H9 (cell line): ENCODE measurements around the gene CREB5. TPM values are rescaled to one million over a fixed set of nuclear protein-coding genes. Genes with fewer than 3 reads are reported as not detected.

ENCODE experiments used
- DNase-seq: peaks from one replicate; pipeline ENCODE4 v3.0.0-alpha.2; 2017
- H2AFZ ChIP-seq: one replicate; pipeline ENCODE4 v1.6.1; 2013; ENCODE audit warnings: mild to moderate bottlenecking, low read length, control low read depth, moderate library complexity
- H2AK5ac ChIP-seq: 2 replicates; pipeline ENCODE4 v1.6.1; 2013; ENCODE audit warnings: low read length, control low read depth, mixed read lengths; ENCODE audit not compliant: insufficient read length
- H2BK120ac ChIP-seq: one replicate; pipeline ENCODE4 v1.6.1; 2013; ENCODE audit warnings: low read depth, mild to moderate bottlenecking, low read length, control low read depth, inconsistent platforms; ENCODE audit not compliant: poor library complexity, severe bottlenecking
- H2BK12ac ChIP-seq: 2 replicates; pipeline ENCODE4 v1.6.1; 2013; ENCODE audit warnings: low read length, control low read depth, mixed read lengths, low read depth; ENCODE audit not compliant: insufficient read length
- H2BK15ac ChIP-seq: 2 replicates; pipeline ENCODE4 v1.6.1; 2013; ENCODE audit warnings: low read depth, low read length, control low read depth
- H2BK20ac ChIP-seq: one replicate; pipeline ENCODE4 v1.6.1; 2013; ENCODE audit warnings: low read depth, mild to moderate bottlenecking, low read length, control low read depth, inconsistent platforms; ENCODE audit not compliant: poor library complexity, severe bottlenecking
- H2BK5ac ChIP-seq: 2 replicates; pipeline ENCODE4 v1.6.1; 2013; ENCODE audit warnings: low read length, control low read depth, mixed read lengths; ENCODE audit not compliant: insufficient read length
- H3K14ac ChIP-seq: 2 replicates; pipeline ENCODE4 v1.6.1; 2013; ENCODE audit warnings: low read length, control low read depth; ENCODE audit not compliant: insufficient read depth
- H3K18ac ChIP-seq: 2 replicates; pipeline ENCODE4 v1.6.1; 2013; ENCODE audit warnings: low read depth, mild to moderate bottlenecking, mixed read lengths, low read length, control low read depth; ENCODE audit not compliant: insufficient read length
- H3K23ac ChIP-seq: 2 replicates; pipeline ENCODE4 v1.6.1; 2013; ENCODE audit warnings: low read length, control low read depth, mixed read lengths, low read depth; ENCODE audit not compliant: insufficient read length
- H3K23me2 ChIP-seq: 2 replicates; pipeline ENCODE4 v1.6.1; 2013; ENCODE audit warnings: low read depth, mild to moderate bottlenecking, mixed read lengths, low read length, control low read depth; ENCODE audit not compliant: insufficient read length, poor library complexity, severe bottlenecking
- H3K27ac ChIP-seq: 2 replicates; pipeline ENCODE4 v1.5.1; 2013; ENCODE audit warnings: low read length, control low read depth, mixed read lengths, low read depth; ENCODE audit not compliant: insufficient read length
- H3K27me3 ChIP-seq: 2 replicates; pipeline ENCODE4 v1.6.1; 2013; ENCODE audit warnings: low read length, control low read depth, inconsistent platforms; ENCODE audit not compliant: insufficient read depth
- H3K4ac ChIP-seq: 2 replicates; pipeline ENCODE4 v1.6.1; 2013; ENCODE audit warnings: low read depth, mild to moderate bottlenecking, control low read depth, inconsistent platforms, low read length, moderate library complexity
- H3K4me1 ChIP-seq: 2 replicates; pipeline ENCODE4 v1.6.1; 2013; ENCODE audit warnings: low read length, control low read depth, inconsistent platforms; ENCODE audit not compliant: insufficient read depth
- H3K4me2 ChIP-seq: 2 replicates; pipeline ENCODE4 v1.6.1; 2013; ENCODE audit warnings: low read length, control low read depth, mixed read lengths; ENCODE audit not compliant: insufficient read length, insufficient read depth
- H3K56ac ChIP-seq: 2 replicates; pipeline ENCODE4 v1.6.1; 2013; ENCODE audit warnings: low read depth, mild to moderate bottlenecking, mixed read lengths, low read length, control low read depth; ENCODE audit not compliant: insufficient read length
- H3K79me1 ChIP-seq: 2 replicates; pipeline ENCODE4 v1.6.1; 2013; ENCODE audit warnings: low read depth, mild to moderate bottlenecking, moderate library complexity, low read length, control low read depth, inconsistent platforms; ENCODE audit not compliant: insufficient read depth, poor library complexity, severe bottlenecking
- H3K79me2 ChIP-seq: 2 replicates; pipeline ENCODE4 v1.6.1; 2013; ENCODE audit warnings: low read length, control low read depth, inconsistent platforms; ENCODE audit not compliant: insufficient read depth
- H3K9ac ChIP-seq: 2 replicates; pipeline ENCODE4 v1.6.1; 2013; ENCODE audit warnings: low read length, control low read depth, mixed read lengths; ENCODE audit not compliant: insufficient read length; ENCODE audit errors: extremely low read depth
- H3K9me3 ChIP-seq: one replicate; pipeline ENCODE4 v1.6.1; 2013; ENCODE audit warnings: low read depth, low read length, inconsistent platforms; ENCODE audit not compliant: control insufficient read depth
- H3T11ph ChIP-seq: one replicate; pipeline ENCODE4 v1.6.1; 2013; ENCODE audit warnings: mild to moderate bottlenecking, low read length, control low read depth, inconsistent platforms
- H4K20me1 ChIP-seq: one replicate; pipeline ENCODE4 v1.6.1; 2013; ENCODE audit not compliant: control insufficient read depth, insufficient read length, insufficient read depth
- H4K5ac ChIP-seq: 2 replicates; pipeline ENCODE4 v1.6.1; 2013; ENCODE audit warnings: low read depth, mild to moderate bottlenecking, mixed read lengths, low read length, control low read depth; ENCODE audit not compliant: insufficient read length
- H4K8ac ChIP-seq: replicated peaks from 2 replicates; pipeline ENCODE4 v1.6.1; 2013; ENCODE audit warnings: low read length, control low read depth, mixed read lengths, low read depth; ENCODE audit not compliant: insufficient read length
- H4K91ac ChIP-seq: 2 replicates; pipeline ENCODE4 v1.6.1; 2013; ENCODE audit warnings: low read depth, mild to moderate bottlenecking, moderate library complexity, mixed read lengths, low read length, control low read depth; ENCODE audit not compliant: insufficient read length
- H3K27ac Mint-ChIP-seq, 3 experiments: 2 replicates in 2 of 3; 3 replicates in 1 of 3; pipeline ENCODE4 v1.8.0; 2020 to 2021; ENCODE audit warnings: mixed read lengths in 3 of 3, mild to moderate bottlenecking in 1 of 3, moderate library complexity in 1 of 3
- H3K27me3 Mint-ChIP-seq: 2 replicates; pipeline ENCODE4 v1.8.0; 2021; ENCODE audit warnings: low read depth, mild to moderate bottlenecking, moderate library complexity, mixed read lengths
- H3K36me3 Mint-ChIP-seq, 3 experiments: 2 replicates in 2 of 3; 3 replicates in 1 of 3; pipeline ENCODE4 v1.8.0; 2020 to 2021; ENCODE audit warnings: low read depth in 3 of 3, mixed read lengths in 3 of 3; ENCODE audit not compliant: insufficient read depth in 1 of 3
- H3K4me1 Mint-ChIP-seq, 2 experiments: 2 replicates each; pipeline ENCODE4 v1.8.0; 2020; ENCODE audit warnings: mixed read lengths in 2 of 2
- H3K4me3 Mint-ChIP-seq, 2 experiments: 2 replicates in 1 of 2; 3 replicates in 1 of 2; pipeline ENCODE4 v1.8.0; 2020 to 2021; ENCODE audit warnings: mild to moderate bottlenecking in 2 of 2, mixed read lengths in 2 of 2, moderate library complexity in 1 of 2
- H3K9me3 Mint-ChIP-seq, 2 experiments: 2 replicates in 1 of 2; 3 replicates in 1 of 2; pipeline ENCODE4 v1.8.0; 2020; ENCODE audit warnings: mild to moderate bottlenecking in 2 of 2, mixed read lengths in 2 of 2, moderate library complexity in 1 of 2
- CTCF ChIP-seq: fragments of 200-600 bp; sonication (generic); conservative IDR thresholded peaks from 3 replicates; pipeline ENCODE4 v1.8.0; 2021; ENCODE audit warnings: antibody characterized with exemption, mild to moderate bottlenecking
- WGBS: extraction: QIAGEN DNeasy Blood & Tissue Kit; methylation state at CpG from one replicate; pipeline ENCODE4 v1.1.7; 2013; ENCODE audit warnings: missing lambda C conversion rate, low lambda C conversion rate, mixed read lengths; ENCODE audit not compliant: insufficient read length; ENCODE audit errors: extremely low coverage; 5-methylcytosine and 5-hydroxymethylcytosine counted together
- total RNA-seq: library from RNA; stranded (reverse); gene quantifications from 2 replicates; pipeline ENCODE4 v1.2.1, GENCODE V29; 2021

Gene CREB5
- total RNA-seq, 1 experiment from 2014 or later = 4.0 TPM

GRCh38 chr7:28723336-28723735 lies 311.0 kb downstream of the CREB5 start:
- no peak overlapping the region for H3K27ac ChIP-seq
- H2BK120ac ChIP-seq = no peak overlapping the region
- no peak overlapping the region for H3K56ac ChIP-seq
- no peaks in the 10 kb centered on the region for H3K23me2 ChIP-seq
- H3K18ac ChIP-seq = no peak overlapping the region
- H4K5ac ChIP-seq = no peak overlapping the region
- no peaks in the 10 kb centered on the region for H3K9me3 Mint-ChIP-seq
- no CpG with 5 or more reads among the region's 9 CpGs for WGBS
- no peak overlapping the region for H3K27ac Mint-ChIP-seq
- no peak overlapping the region for H2BK12ac ChIP-seq
- no peaks in the 10 kb centered on the region for H4K20me1 ChIP-seq
- H3K27me3 ChIP-seq = no peaks in the 10 kb centered on the region
- H2BK15ac ChIP-seq = no peak overlapping the region
- H3K4me3 Mint-ChIP-seq = no peak overlapping the region
- no peak for TF ChIP-seq CTCF
- no peaks in the 10 kb centered on the region for H3K27me3 Mint-ChIP-seq
- peaks cover 12% of the 10 kb centered on the region in 2 experiments for H3K4me1 Mint-ChIP-seq
- no peaks in the 10 kb centered on the region for H3K9me3 ChIP-seq
- H3K4me1 ChIP-seq = no peaks in the 10 kb centered on the region
- H3K4ac ChIP-seq = no peak overlapping the region
- H3K79me2 ChIP-seq = no peaks in the 10 kb centered on the region
- no peak for DNase-seq
- no peak overlapping the region for H3K14ac ChIP-seq
- H4K8ac ChIP-seq = no peak overlapping the region
- H3T11ph ChIP-seq = no peak overlapping the region
- H3K4me2 ChIP-seq = no peak overlapping the region
- no peak overlapping the region for H3K23ac ChIP-seq
- no peak overlapping the region for H2AFZ ChIP-seq
- no peak overlapping the region for H4K91ac ChIP-seq
- no peak overlapping the region for H3K9ac ChIP-seq
- no peak overlapping the region for H2BK5ac ChIP-seq
- no peaks in the 10 kb centered on the region for H3K79me1 ChIP-seq
- no peak overlapping the region for H2AK5ac ChIP-seq
- H3K36me3 Mint-ChIP-seq = peaks cover 0 to 2% (median 0%) of the 10 kb centered on the region in 3 experiments; a peak in 1 of 7 replicates
- H2BK20ac ChIP-seq = no peak overlapping the region
